ENCODE results near the gene RFX1.

- no peak for TF ChIP-seq POLR2A (IDR thresholded peaks at IDR 0.05; ENCODE audit: low read length)
- TF ChIP-seq GATA1 (IDR thresholded peaks at IDR 0.05; ENCODE audit: low read depth, low read length) = no peak
These were observed 8.5 kb downstream of the RFX1 start for GRCh38 chr19:13997631-13997962.

Data from erythroblast (primary cell).